ENCODE results near the gene GABRR2. TPM values are rescaled to one million over a fixed set of nuclear protein-coding genes. Genes with fewer than 3 reads are reported as not detected.

Gene GABRR2
- total and polyA plus RNA-seq, 11 donors: 0.20 to 1.1 (median 0.31) TPM

DNA sequence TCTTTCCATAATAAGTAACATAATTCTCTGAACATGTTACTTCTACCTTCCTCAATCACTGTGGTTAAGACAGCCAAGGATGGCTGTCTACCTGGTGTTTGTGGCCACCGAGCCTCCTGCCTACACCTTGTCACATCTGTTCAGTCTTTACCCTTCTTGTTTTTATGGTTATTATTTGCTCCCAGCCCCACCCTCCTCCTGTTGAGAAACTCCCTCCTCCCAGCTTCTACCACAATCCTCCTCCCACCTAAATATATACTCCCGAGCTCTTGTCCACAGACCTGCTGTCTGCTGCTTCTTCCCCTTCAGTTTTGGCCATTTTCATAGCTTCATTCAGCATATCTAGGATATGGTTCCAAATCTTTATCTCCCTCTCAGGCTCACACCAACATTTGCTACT lies 62.2 kb downstream of the GABRR2 start:
- Histone ChIP-seq H3K4me3 (no peak overlapping the region), H3K9me3 (no peaks in the 10 kb centered on the region), H3K27ac (no peak overlapping the region), H3K36me3 (no peaks in the 10 kb centered on the region), H3K4me1 (no peaks in the 10 kb centered on the region), H3K27me3 (no peaks in the 10 kb centered on the region)
- WGBS, 4 donors: 86 to 93% (median 88%) methylated on average over 2 of the region's 2 CpGs
- TF ChIP-seq, protein P1, sequence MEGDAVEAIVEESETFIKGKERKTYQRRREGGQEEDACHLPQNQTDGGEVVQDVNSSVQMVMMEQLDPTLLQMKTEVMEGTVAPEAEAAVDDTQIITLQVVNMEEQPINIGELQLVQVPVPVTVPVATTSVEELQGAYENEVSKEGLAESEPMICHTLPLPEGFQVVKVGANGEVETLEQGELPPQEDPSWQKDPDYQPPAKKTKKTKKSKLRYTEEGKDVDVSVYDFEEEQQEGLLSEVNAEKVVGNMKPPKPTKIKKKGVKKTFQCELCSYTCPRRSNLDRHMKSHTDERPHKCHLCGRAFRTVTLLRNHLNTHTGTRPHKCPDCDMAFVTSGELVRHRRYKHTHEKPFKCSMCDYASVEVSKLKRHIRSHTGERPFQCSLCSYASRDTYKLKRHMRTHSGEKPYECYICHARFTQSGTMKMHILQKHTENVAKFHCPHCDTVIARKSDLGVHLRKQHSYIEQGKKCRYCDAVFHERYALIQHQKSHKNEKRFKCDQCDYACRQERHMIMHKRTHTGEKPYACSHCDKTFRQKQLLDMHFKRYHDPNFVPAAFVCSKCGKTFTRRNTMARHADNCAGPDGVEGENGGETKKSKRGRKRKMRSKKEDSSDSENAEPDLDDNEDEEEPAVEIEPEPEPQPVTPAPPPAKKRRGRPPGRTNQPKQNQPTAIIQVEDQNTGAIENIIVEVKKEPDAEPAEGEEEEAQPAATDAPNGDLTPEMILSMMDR (IDR thresholded peaks at IDR 0.05): no peak
- no peak for TF ChIP-seq POLR2A (IDR thresholded peaks at IDR 0.05)
- ATAC-seq (no peak), DNase-seq (no peak)
- intact Hi-C loops (cut with DNase I): no loop called here

DNA sequence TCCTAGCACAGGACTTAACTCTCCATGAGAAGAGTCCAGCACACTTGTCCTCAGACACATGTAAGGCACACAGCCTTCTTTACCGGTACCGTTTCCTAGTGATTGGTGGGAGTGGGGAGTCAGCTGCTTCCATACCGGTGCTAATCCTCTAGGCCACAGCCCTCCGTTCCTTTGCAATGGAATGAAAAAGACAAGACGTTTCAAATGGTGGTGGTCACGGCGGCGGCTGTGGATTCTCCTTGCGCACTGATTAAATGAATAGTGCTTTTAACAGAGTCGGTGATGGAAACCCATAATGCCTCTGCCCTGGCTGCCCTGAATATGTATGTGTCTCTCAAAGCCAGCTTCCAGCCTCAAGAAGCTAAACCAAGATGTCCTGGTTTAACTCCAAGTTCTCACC lies 63.1 kb downstream of the GABRR2 start:
- no peak for TF ChIP-seq POLR2A (IDR thresholded peaks at IDR 0.05)
- TF ChIP-seq, protein P1 (IDR thresholded peaks at IDR 0.05): no peak
- no peak overlapping the region for H3K4me3 ChIP-seq
- H3K27ac ChIP-seq: no peak overlapping the region
- no peaks in the 10 kb centered on the region for H3K9me3 ChIP-seq
- DNase-seq (no peak), ATAC-seq (no peak)
- no peaks in the 10 kb centered on the region for H3K36me3 ChIP-seq
- 91 to 96% (median 95%) methylated on average over 10 of the region's 10 CpGs for WGBS, 4 donors
- no peaks in the 10 kb centered on the region for H3K27me3 ChIP-seq
- no peaks in the 10 kb centered on the region for H3K4me1 ChIP-seq
- intact Hi-C loops (cut with DNase I): no loop called here

DNA sequence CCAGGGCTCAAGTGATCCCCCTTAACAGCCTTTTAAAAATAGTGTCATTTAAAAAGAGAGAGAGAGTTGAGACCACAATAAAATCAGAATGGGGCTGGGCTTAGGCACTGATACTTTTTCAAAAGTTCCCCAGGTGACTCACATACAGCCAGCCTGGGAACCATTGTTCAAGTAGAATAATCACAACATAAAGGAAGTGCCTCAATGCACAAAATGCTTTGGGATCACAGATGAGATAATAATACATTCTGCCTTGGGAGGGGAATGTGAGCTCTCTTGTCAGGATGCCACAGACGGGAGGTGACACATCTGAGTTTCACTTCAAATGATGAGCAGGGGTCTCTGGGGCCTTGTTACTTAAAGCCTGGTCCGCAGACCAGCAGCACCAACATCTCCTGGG lies 63.9 kb downstream of the GABRR2 start:
- DNase-seq (no peak), ATAC-seq (no peak)
- Histone ChIP-seq H3K4me3 (no peak overlapping the region), H3K9me3 (no peaks in the 10 kb centered on the region), H3K27me3 (no peaks in the 10 kb centered on the region), H3K36me3 (no peaks in the 10 kb centered on the region), H3K4me1 (no peaks in the 10 kb centered on the region), H3K27ac (no peak overlapping the region)
- WGBS, 4 donors: 63 to 83% (median 72%) methylated on average over 2 of the region's 2 CpGs
- intact Hi-C loops (cut with DNase I): no loop called here
- TF ChIP-seq, protein P1 (IDR thresholded peaks at IDR 0.05): no peak
- no peak for TF ChIP-seq POLR2A (IDR thresholded peaks at IDR 0.05)

DNA sequence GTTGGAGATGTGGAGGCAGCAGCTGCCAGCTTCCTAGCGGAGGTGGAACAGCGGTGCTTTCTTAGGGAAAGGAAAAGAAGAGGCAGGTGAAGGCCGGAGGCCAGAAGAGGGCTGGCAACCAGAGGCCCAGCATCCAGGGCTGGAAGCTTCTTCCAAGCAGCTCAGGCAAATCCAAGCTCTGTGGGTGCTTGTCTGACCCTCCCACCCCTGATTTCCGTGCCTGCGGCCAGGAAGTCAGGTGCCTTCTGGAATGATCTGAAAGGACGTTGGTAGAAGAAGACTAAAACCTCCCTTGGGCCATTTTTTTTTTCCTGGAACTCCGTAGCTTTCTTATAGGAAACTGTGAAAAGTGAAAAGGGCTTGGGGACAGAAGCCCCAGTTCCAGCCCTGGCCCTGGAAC lies 64.9 kb downstream of the GABRR2 start:
- H3K36me3 ChIP-seq: no peaks in the 10 kb centered on the region
- no peak overlapping the region for H3K27ac ChIP-seq
- no peak for ATAC-seq
- H3K27me3 ChIP-seq: no peaks in the 10 kb centered on the region
- 74 to 84% (median 80%) methylated on average over 7 of the region's 7 CpGs for WGBS, 4 donors
- intact Hi-C loops (cut with DNase I): no loop called here
- no peaks in the 10 kb centered on the region for H3K9me3 ChIP-seq
- no peak overlapping the region for H3K4me3 ChIP-seq
- no peaks in the 10 kb centered on the region for H3K4me1 ChIP-seq
- no peak for DNase-seq
- TF ChIP-seq, protein P1 (IDR thresholded peaks at IDR 0.05): no peak
- no peak for TF ChIP-seq POLR2A (IDR thresholded peaks at IDR 0.05)
